Uterus (tissue), 4 donors: ENCODE measurements around the gene PHLPP2. TPM values are rescaled to one million over a fixed set of nuclear protein-coding genes. Genes with fewer than 3 reads are reported as not detected.

ENCODE experiments used
- DNase-seq, 2 donors: peaks; one replicate each; pipeline ENCODE4 v3.0.0-alpha.2; 2019 to 2020
- H3K27ac ChIP-seq, 2 donors: fragments of 200-600 bp; sonication (generic); 1 replicate in 1 of 2; 2 replicates in 1 of 2; pipeline ENCODE4 v1.5.1; 2016 to 2018
- H3K27me3 ChIP-seq, 2 donors: fragments of 200-600 bp; sonication (generic); one replicate each; pipeline ENCODE4 v1.5.1; 2018 to 2019; ENCODE audit warnings: control low read depth in 1 of 2
- H3K36me3 ChIP-seq, 2 donors: fragments of 200-600 bp; sonication (generic); one replicate each; pipeline ENCODE4 v1.5.1; 2019; ENCODE audit warnings: control low read depth in 1 of 2
- H3K4me1 ChIP-seq, 2 donors: fragments of 200-600 bp; sonication (generic); one replicate each; pipeline ENCODE4 v1.5.1; 2018 to 2019; ENCODE audit warnings: control low read depth in 1 of 2
- H3K4me3 ChIP-seq, 2 donors: fragments of 200-600 bp; sonication (generic); 1 replicate in 1 of 2; 2 replicates in 1 of 2; pipeline ENCODE4 v1.5.1; 2018 to 2019; ENCODE audit warnings: mild to moderate bottlenecking in 1 of 2
- H3K9me3 ChIP-seq, 2 donors: fragments of 200-600 bp; sonication (generic); one replicate each; pipeline ENCODE4 v1.5.1; 2019; ENCODE audit warnings: control low read depth in 1 of 2
- CTCF ChIP-seq, 4 experiments: fragments of 200-600 bp in 2 of 4; fragments of 450-650 bp in 2 of 4; sonication (generic) in 2 of 4; IDR thresholded peaks; one replicate each; pipeline ENCODE4 v1.5.1; 2016 to 2019; ENCODE audit warnings: antibody characterized with exemption in 4 of 4, mild to moderate bottlenecking in 2 of 4, moderate library complexity in 1 of 4
- POLR2A ChIP-seq, 2 donors: fragments of 450-650 bp; IDR thresholded peaks; one replicate each; pipeline ENCODE4 v1.6.1; 2016; ENCODE audit warnings: antibody characterized with exemption in 2 of 2, mild to moderate bottlenecking in 1 of 2, moderate library complexity in 1 of 2
- intact Hi-C: fragments of 100-400 bp; cut with DNase I; formaldehyde crosslinking; loops from one replicate; pipeline ENCODE4 v1.15.1; 2023; ENCODE audit warnings: low total_unique reads
- total RNA-seq, 4 donors: library from RNA; depleted of rRNA in 3 of 4; stranded (reverse); fragments of >200 nt in 3 of 4; gene quantifications; one replicate each; pipeline versions ENCODE4 v1.1.0 to v1.2.4, GENCODE V29; 2014 to 2023
- donor health status: DM: yes; HTN: yes; CAD: no.

PHLPP2 gene
- total RNA-seq, 4 donors from 2014 or later, result 2.0 to 22.3 (median 10.7) TPM

DNA sequence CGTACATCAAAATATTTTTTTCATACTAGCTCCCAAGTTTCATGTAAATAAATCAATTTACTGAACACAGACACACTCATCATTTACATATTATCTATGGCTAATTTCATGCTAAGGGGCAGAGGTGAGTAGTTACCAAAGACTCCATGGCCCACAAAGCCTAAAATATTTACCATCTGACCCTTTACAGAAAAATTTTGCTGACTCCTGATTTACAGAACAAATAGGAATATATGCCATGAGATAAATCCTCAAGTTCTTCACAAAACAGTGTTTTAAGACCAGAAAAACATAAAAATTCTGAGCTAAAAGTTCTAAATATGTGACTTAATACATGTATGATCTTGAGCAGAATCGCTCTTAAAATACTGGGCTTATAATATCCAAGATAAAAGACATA lies 36.6 kb upstream of the PHLPP2 start:
- Histone ChIP-seq H3K4me1 (no peaks in the 10 kb centered on the region), H3K9me3 (no peaks in the 10 kb centered on the region), H3K4me3 (no peak overlapping the region), H3K27ac (no peak overlapping the region), H3K36me3 (no peaks in the 10 kb centered on the region), H3K27me3 (no peaks in the 10 kb centered on the region)
- no peak for DNase-seq
- intact Hi-C loops, result no loop called here
- no peak for TF ChIP-seq POLR2A (IDR thresholded peaks at IDR 0.05)
- no peak for TF ChIP-seq CTCF (IDR thresholded peaks at IDR 0.05)

DNA sequence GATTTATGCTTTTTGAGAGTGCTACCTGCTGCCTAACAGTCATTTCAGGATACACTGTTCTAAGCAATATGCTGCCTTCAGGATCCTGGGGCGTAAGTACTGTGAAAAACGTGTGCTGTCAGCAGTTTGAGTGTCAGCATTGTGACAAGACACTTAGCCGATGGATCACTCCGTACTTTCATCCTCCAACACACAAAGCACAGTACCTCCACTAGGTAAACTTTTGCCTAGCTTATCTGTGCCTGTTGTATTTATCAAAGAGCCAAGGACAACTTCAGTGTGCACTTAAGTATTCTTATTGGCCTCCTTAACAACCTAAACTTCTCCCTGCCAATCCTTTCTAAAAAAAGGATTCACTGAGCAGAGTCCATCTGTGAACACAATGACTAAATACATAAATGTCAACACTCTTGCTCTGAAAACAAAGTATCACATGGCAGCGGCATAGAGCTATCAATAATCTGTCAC lies 33.8 kb upstream of the PHLPP2 start:
- intact Hi-C loops, result no loop called here
- no peaks in the 10 kb centered on the region for H3K27me3 ChIP-seq
- H3K4me1 ChIP-seq, result no peaks in the 10 kb centered on the region
- H3K9me3 ChIP-seq, result no peaks in the 10 kb centered on the region
- TF ChIP-seq POLR2A (IDR thresholded peaks at IDR 0.05) (no peak), CTCF (IDR thresholded peaks at IDR 0.05) (no peak)
- no peak for DNase-seq
- no peaks in the 10 kb centered on the region for H3K36me3 ChIP-seq
- H3K4me3 ChIP-seq, result no peak overlapping the region
- no peak overlapping the region for H3K27ac ChIP-seq

DNA sequence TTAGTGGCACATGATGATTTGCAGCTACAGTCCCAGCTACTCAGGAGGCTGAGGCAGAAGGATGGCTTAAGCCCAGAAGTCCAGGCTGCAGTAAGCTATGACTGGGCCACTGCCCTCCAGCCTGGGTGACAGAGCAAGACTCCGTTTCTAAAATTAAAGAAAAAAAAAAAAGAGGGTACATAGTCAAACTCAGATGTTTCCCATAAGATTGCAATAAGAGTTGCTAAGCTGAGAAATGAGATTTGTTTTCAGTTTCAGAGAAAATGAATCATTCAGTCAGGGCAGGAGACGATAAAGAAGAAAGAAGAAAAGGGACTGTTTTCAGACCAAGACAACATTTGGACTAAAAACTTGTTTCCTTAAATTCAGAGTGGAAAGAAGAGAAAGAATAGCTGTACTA lies 30.2 kb upstream of the PHLPP2 start:
- H3K9me3 ChIP-seq, result no peaks in the 10 kb centered on the region
- no peak for DNase-seq
- TF ChIP-seq POLR2A (IDR thresholded peaks at IDR 0.05) (no peak), CTCF (IDR thresholded peaks at IDR 0.05) (no peak)
- no peaks in the 10 kb centered on the region for H3K4me1 ChIP-seq
- H3K36me3 ChIP-seq, result no peaks in the 10 kb centered on the region
- intact Hi-C loops, result no loop called here
- H3K27ac ChIP-seq, result no peak overlapping the region
- H3K27me3 ChIP-seq, result no peaks in the 10 kb centered on the region
- no peak overlapping the region for H3K4me3 ChIP-seq

DNA sequence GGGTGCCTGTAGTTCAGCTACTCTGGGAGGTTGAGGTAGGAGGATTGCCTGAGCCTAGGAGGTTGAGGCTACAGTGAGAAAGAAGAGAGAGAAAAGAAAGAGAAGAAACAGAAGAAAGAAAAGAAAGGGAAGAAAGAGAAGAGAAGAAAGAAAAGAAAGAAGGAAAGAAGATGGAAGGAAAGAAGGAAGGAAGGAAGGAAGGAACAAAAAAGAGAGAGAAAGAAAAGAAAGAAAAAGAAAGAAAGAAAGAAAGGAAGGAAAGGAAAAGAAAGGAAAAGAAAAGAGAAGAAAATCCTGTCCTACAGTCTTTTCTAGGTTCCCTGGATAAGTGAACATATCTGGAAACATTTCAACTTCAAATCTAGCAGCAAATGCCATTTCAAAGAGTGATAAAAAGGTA lies 29.6 kb upstream of the PHLPP2 start:
- TF ChIP-seq POLR2A (IDR thresholded peaks at IDR 0.05) (no peak), CTCF (IDR thresholded peaks at IDR 0.05) (no peak)
- intact Hi-C loops, result no loop called here
- no peaks in the 10 kb centered on the region for H3K4me1 ChIP-seq
- H3K9me3 ChIP-seq, result no peaks in the 10 kb centered on the region
- no peak for DNase-seq
- no peak overlapping the region for H3K4me3 ChIP-seq
- H3K27ac ChIP-seq, result no peak overlapping the region
- H3K27me3 ChIP-seq, result no peaks in the 10 kb centered on the region
- no peaks in the 10 kb centered on the region for H3K36me3 ChIP-seq

GRCh38 chr16:71748226-71748625 lies 23.7 kb upstream of the PHLPP2 start:
- no peak for TF ChIP-seq POLR2A (IDR thresholded peaks at IDR 0.05)
- no peak for TF ChIP-seq CTCF (IDR thresholded peaks at IDR 0.05)
- DNase-seq, result no peak
- intact Hi-C loops, result no loop called here
- no peaks in the 10 kb centered on the region for H3K9me3 ChIP-seq
- no peaks in the 10 kb centered on the region for H3K4me1 ChIP-seq
- H3K4me3 ChIP-seq, result no peak overlapping the region
- H3K27me3 ChIP-seq, result no peaks in the 10 kb centered on the region
- no peak overlapping the region for H3K27ac ChIP-seq
- H3K36me3 ChIP-seq, result no peaks in the 10 kb centered on the region
